ENCODE data around the gene CLIP1. TPM values are rescaled to one million over a fixed set of nuclear protein-coding genes. Genes with fewer than 3 reads are reported as not detected.

Gene CLIP1
- total RNA-seq, 1 experiment from 2014 or later = 42.9 TPM

- H3K4me3 ChIP-seq (replicated peaks in 1 of 2; ENCODE audit: low read depth in 1 of 2, low read length in 2 of 2) = no peak overlapping the region
- no peaks in the 10 kb centered on the region for H3K9me3 ChIP-seq (ENCODE audit: control insufficient read depth in 1 of 2, insufficient read depth in 1 of 2, low read depth in 1 of 2, low read length in 2 of 2)
- no peak overlapping the region for H2AFZ ChIP-seq (ENCODE audit: low read depth, low read length, poor library complexity, severe bottlenecking)
- no peaks in the 10 kb centered on the region for H3K27me3 ChIP-seq (ENCODE audit: insufficient read depth, low read length)
- DNase-seq (ENCODE audit: low read depth, low spot score) = no peak
- no peak overlapping the region for H3K4me2 ChIP-seq (ENCODE audit: low read length)
- no peak for ATAC-seq
- peaks cover 51% of the 10 kb centered on the region for H3K79me2 ChIP-seq (ENCODE audit: insufficient read depth, low read length)
- no peaks in the 10 kb centered on the region for H3K36me3 ChIP-seq (ENCODE audit: control insufficient read depth in 1 of 2, insufficient read depth in 2 of 2, low read length in 2 of 2)
- no peaks in the 10 kb centered on the region for H3K4me1 ChIP-seq (ENCODE audit: control insufficient read depth in 1 of 2, insufficient read depth in 2 of 2, low read length in 2 of 2)
- no peak overlapping the region for H3K27ac ChIP-seq (ENCODE audit: low read depth, low read length)
- POLR2A ChIA-PET = no interaction called here
- CTCF ChIA-PET = no interaction called here
- RAD21 ChIA-PET (ENCODE audit: low non-redundant PET in 1 of 2, low total read pairs in 2 of 2, uncharacterized antibody in 2 of 2, unreplicated experiment in 2 of 2) = no interaction called here
- no peaks in the 10 kb centered on the region for H3K9me2 ChIP-seq (ENCODE audit: insufficient read depth)
- no peak overlapping the region for H3K9ac ChIP-seq (ENCODE audit: low read length)
- H4K20me1 ChIP-seq (ENCODE audit: insufficient read depth) = no peaks in the 10 kb centered on the region
- no TSS peak for BruUV-seq (replicated peaks)
- TF ChIP-seq POLR2AphosphoS5 (IDR thresholded peaks at IDR 0.05; ENCODE audit: low read depth, low read length) (no peak), MAX (IDR thresholded peaks at IDR 0.05) (no peak), EGR1 (IDR thresholded peaks at IDR 0.05; ENCODE audit: low read depth) (no peak)
- intact Hi-C loops (cut with micrococcal nuclease) = no loop called here
Observed at GRCh38 chr12:122389677-122390076, 32.8 kb downstream of the CLIP1 start.

- Histone ChIP-seq H3K79me2 (ENCODE audit: insufficient read depth, low read length) (peaks cover 46% of the 10 kb centered on the region), H3K9ac (ENCODE audit: low read length) (no peak overlapping the region), H3K4me2 (ENCODE audit: low read length) (no peak overlapping the region), H3K27me3 (ENCODE audit: insufficient read depth, low read length) (no peaks in the 10 kb centered on the region), H4K20me1 (ENCODE audit: insufficient read depth) (no peaks in the 10 kb centered on the region), H3K4me3 (replicated peaks in 1 of 2; ENCODE audit: low read depth in 1 of 2, low read length in 2 of 2) (no peak overlapping the region), H3K36me3 (ENCODE audit: control insufficient read depth in 1 of 2, insufficient read depth in 2 of 2, low read length in 2 of 2) (no peaks in the 10 kb centered on the region), H3K9me2 (ENCODE audit: insufficient read depth) (no peaks in the 10 kb centered on the region), H2AFZ (ENCODE audit: low read depth, low read length, poor library complexity, severe bottlenecking) (no peak overlapping the region), H3K9me3 (ENCODE audit: control insufficient read depth in 1 of 2, insufficient read depth in 1 of 2, low read depth in 1 of 2, low read length in 2 of 2) (no peaks in the 10 kb centered on the region), H3K4me1 (ENCODE audit: control insufficient read depth in 1 of 2, insufficient read depth in 2 of 2, low read length in 2 of 2) (no peaks in the 10 kb centered on the region), H3K27ac (ENCODE audit: low read depth, low read length) (no peak overlapping the region)
- no peak for TF ChIP-seq JUND (IDR thresholded peaks at IDR 0.05)
- no peak for TF ChIP-seq ZNF274 (IDR thresholded peaks at IDR 0.05; ENCODE audit: low read depth, low read length)
- no peak for TF ChIP-seq SRF (IDR thresholded peaks at IDR 0.05; ENCODE audit: low read depth)
- TF ChIP-seq POLR2AphosphoS5 (IDR thresholded peaks at IDR 0.05; ENCODE audit: low read depth, low read length) = no peak
- intact Hi-C loops (cut with micrococcal nuclease) = no loop called here
- CTCF ChIA-PET = no interaction called here
- no peak for DNase-seq (ENCODE audit: low read depth, low spot score)
- POLR2A ChIA-PET = no interaction called here
- RAD21 ChIA-PET (ENCODE audit: low non-redundant PET in 1 of 2, low total read pairs in 2 of 2, uncharacterized antibody in 2 of 2, unreplicated experiment in 2 of 2) = no interaction called here
- no TSS peak for BruUV-seq (replicated peaks)
- ATAC-seq = no peak
Observed at GRCh38 chr12:122387887-122388286, 34.6 kb downstream of the CLIP1 start.

Data from HCT116 (cell line).